Inferior parietal cortex (tissue), 1 donor: ENCODE measurements around the gene PTPRS.
A peak's percentile ranks its signal among the peaks of the same experiment; 100 is the strongest.

Experiments
- DNase-seq: peaks from one replicate; pipeline ENCODE4 v3.0.0-alpha.2; 2016; ENCODE audit errors: extremely low spot score

Gene PTPRS

DNA sequence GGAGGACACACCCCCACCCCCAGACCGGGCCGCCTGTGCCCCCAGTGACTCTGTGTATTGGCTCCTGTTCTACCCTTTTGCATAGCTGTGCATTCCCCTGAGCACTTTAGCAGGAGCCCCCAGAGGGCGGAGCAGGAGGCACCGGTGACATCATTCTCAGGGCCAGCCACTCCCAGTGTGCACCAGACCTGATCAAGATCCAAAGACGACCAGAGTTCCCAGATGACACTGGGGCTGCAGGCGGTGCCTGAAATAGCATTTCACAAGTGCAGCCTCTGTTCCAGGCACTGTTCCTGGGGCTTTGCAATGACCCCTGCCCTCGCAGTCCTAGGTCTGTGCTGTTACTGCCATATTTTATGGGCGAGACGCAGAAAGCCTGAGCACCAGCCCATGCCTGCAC, 14.5 kb upstream of the PTPRS start:
- no peak for DNase-seq

DNA sequence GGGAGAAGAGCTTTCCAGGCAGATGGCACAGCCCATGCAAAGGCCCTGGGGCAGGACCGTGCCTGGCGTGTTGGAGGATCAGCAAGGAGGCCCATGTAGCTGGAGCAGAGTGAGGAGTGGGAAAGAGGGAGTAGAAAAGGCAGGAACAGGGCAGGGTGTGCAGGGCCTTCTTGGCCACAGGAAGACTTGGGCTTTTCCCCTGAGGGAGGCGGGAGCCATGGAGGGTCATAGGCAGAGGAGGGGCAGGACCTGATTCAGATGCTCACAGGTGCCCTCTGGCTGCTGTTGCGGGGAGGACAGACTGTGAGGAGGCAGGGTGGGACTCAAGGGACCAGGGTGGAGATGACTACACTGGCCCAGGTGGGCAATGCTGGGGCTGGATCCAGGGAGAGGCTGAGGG, 13.8 kb upstream of the PTPRS start:
- no peak for DNase-seq

DNA sequence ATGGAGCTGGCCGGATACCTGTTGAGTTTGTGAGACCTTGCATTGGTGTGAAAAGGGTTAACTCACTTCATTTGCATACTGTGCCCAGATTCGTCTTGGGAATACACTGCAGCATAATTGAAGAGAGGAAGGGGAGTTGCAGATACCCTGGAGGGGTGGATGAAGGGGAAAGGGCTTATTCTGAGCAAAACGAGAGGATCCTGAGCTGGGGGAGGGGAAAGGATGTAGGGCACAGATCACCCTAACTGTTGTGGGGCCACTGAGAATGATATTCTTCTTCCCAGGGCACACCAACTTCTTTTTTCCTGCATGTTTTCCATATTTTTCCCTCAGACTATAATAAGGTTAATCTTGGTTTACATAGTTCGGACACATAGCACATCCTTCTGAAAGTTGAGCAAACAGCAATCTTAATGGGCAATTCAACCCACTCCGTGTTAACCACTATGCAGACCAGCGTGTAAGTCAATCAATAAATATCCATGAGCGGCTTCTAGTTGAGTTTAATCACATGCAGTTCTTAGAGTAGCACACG, 11.7 kb upstream of the PTPRS start:
- no peak for DNase-seq

DNA sequence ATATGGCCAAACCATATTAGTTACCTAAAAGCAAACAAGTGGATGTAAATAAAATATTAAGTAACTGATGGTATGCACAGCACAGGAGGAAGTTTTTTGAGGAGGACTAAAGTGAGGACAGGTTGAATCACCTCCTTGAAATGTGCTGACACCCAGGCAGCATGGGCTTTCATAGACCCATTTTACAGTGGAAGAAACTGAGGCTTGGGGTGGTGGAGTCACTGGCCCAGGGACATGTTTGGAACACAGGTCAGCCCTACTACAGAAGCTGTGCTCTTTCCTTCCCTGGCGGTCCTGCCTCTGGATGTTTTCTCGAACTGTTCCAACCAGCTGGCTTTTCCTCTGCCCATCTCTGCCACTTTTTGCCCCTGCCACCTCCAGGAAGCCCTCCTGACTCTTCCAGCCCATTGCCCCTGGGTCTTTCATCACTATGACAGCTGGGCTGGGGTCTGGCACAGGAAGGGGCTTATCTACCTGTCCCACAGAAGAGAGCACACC, 11.2 kb upstream of the PTPRS start:
- no peak for DNase-seq

DNA sequence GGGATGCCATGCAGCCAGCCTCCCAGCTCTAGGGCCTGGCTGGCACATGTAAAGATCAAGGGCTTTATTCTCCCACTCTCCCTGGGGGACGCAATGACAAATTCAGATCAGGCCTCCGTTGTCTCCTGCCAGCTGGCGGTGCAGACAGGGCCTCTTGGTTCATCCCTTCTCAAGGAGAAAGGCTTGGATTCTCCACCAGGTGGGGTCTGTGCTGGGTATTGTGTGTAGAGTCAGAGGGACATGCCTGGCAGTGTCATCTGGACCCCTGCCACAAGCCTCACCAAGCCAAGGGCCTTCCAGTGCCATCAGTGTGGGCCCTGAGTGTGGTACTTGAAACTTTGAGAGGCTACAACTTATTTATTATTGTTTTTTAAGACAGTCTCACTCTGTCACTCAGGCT, 8.4 kb upstream of the PTPRS start:
- DNase-seq = no peak

DNA sequence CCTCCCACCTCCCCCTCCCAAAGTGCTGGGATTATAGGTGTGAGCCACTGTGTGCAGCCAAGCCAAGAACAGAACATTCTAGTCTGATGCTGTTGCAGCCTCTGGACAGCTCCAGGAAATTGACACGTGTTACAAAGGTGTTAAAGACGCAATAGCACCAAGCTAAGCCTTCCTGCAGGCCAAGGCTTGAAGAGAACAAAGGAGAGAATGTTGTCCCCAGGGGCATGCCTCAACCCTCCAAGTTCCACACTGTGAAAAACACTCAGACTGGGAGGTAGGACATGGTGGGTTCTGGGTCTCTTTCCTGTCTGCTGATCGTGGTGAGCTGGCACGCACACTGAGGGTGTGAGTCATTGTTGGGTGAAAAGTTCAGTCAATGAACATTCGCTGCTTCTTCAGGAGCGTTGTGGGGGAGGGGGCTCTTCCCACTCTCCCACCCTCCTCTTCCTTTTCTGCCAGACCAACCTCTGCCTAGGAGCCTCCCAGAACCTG, 5.3 kb upstream of the PTPRS start:
- no peak for DNase-seq

DNA sequence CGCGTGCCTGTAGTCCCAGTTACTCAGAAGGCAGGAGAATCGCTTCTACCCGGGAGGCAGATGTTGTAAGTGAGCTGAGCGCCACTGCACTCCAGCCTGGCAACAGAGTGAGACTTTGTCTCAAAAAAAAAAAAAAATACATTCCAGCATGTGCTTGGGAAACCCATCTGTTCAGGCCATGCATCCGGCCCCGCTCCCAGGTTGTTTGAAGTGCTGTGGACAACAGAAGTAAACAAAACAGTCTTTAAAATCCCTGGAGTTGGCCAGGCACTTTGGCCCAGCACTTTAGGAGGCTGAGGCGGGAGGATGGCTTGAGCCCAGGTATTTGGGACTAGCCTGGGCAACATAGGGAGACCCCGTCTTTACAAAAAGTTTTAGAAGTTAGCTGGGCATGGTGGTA, 3.2 kb upstream of the PTPRS start:
- DNase-seq = no peak

DNA sequence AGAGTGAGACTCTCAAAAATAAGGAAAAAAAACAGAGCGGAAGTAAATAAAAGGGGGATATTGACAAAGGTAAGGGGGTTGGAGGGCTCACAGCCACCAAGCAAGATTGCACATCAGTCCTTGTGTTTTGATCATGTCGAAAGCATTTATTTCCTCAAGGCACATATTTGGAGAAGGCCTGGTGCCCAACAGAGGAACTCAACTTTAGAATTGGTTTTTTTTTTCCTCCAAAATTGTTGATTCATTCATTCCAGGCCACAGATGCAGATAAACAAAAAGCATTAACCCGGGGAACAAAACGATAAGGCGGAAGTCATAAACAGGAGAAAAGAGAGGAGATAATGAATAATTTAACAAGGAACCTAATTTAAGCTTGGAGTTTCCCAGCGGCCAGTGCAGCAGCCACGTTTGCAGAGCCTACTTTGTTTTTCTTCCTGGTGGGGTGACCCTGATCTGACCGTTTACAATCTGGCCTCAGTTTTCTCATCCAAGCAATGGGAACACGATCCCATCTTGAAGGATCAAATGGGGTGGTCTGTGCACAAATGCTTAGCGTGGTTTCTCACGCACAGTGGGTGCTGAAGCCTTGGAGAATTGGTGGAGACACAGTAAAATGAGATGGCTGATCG, 2.1 kb upstream of the PTPRS start:
- DNase-seq = no peak

DNA sequence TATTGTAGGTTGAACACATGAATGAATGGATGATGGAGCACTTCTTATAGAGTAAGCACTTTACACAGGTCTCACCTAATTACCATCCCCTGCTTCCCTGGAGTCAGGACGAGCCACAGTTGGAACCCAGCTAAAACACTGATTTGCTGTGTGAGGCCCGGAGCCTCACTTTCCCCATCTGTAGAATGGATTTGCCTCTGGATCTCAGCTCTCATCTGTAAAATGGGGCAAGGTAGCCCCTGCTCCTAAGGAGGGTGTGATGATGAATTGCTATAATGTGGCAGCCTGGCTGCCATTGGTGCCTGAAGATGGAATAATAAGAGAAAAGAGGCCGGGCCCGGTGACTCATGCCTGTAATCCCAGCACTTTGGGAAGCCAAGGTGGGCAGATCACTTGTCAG, 1.4 kb upstream of the PTPRS start:
- no peak for DNase-seq

DNA sequence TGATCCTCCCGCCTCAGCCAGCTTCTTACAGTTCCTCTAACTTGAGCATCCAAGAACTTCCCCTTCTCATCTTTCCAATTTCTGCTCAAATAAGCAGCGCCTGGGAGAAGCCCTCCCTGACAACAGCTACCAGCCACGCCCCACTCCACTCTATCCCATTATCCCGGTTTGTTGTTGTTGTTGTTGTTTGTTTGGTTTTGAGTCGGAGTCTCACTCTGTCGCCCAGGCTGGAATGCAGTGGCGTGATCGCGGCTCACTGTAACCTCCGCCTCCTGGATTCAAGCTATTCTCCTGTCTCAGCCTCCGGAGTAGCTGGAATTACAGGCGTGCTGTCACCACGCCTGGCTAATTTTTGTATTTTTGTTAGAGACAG, 822 bp upstream of the PTPRS start:
- DNase-seq = no peak

DNA sequence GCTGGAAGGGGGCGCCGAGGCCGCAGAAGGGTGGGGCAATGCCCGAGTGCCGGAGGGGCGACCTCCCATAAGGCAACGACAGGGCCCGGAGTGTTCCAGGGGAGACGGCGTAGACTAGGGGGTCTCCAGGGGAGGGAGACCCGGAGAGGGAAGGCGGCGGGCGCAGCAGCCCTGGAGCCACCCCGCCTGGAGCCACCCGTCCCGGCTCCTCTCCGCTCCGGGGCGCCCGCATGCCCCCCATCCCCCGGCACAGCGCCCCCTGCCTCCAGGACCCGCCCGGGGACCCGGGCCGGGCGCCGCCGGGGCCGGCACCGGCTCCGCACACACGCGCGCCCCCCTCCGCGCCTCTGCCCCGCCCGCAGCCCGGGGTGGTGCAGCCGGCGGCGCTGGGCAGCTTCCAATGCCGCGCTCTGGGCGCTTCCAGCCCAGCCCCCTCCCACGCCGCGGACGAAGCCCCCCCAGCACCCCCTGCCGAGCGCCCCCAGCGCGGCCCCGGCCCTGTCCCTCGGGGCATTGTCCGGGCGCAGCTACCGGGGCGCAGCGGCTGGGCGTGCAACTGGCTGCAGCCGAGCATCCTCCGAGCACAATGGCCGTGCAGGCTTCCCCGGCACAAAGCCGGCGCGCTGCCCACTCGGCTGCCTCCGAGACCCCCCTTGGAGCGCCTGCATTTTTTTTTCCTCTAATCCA, 519 bp downstream of the PTPRS start:
- DNase-seq = no peak

DNA sequence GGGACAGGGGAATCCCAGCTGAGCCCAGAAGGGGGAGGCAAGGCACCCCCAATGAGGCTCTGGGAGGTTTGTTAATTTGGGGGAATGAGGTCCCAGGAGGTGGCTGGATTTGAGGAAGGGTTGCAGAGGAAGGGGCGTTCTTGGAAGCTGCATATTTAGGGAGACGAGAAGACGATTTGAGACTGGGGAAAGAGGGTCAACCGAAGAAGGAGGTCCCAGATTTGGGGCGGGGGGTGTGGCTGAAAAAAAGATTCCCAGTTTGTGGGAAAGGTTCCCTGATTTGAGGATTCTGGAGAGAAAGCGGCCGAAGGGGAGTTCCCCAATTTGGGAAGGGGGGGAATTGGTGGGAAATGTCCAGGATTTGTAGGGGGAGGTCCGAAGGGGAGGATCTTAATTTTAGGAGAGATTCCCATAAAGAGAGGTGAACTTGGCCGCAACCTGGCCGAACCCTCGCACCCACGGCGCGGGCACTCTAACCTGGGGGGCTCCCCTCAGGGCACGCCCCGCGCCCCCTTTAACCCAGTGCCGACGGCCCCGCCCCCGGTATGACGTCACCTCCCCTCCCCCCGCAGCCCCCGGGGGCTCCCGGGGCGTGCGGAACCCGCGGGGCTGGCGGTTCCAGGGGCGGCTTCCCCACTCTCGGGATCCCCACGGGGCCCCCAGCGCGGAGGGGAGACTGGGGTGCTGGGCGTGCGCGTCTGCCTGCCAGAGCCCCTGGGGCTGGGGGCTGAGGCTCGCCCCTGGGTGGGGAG, 1.2 kb downstream of the PTPRS start:
- DNase-seq = no peak

DNA sequence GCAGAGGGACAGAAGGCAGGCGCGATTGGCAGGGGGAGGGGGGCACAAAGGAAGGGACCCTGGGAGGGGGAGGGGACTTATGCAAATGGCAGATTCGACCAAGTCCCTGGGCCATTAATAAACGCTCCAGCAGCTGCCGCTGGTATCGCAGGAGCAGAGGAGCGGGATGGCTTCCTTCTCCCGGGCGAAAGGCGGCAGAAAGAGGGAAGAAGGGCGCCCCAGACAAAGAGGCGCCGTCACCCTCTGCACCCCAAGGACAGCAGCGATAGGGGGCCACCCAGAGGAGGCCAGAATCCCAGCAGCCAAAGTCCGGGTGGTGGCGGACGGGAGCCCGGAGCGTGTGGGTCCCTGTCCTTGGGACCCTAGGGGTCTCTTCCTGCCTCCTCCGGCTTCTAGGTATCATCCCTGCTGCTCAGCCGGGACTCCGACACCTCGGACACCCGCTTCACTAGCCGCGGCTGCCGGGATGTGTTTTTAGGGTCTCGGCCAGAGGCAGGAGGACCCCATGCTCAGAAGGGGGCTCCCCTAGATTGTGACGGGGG, 1.9 kb downstream of the PTPRS start:
- DNase-seq = peak; percentile 40

DNA sequence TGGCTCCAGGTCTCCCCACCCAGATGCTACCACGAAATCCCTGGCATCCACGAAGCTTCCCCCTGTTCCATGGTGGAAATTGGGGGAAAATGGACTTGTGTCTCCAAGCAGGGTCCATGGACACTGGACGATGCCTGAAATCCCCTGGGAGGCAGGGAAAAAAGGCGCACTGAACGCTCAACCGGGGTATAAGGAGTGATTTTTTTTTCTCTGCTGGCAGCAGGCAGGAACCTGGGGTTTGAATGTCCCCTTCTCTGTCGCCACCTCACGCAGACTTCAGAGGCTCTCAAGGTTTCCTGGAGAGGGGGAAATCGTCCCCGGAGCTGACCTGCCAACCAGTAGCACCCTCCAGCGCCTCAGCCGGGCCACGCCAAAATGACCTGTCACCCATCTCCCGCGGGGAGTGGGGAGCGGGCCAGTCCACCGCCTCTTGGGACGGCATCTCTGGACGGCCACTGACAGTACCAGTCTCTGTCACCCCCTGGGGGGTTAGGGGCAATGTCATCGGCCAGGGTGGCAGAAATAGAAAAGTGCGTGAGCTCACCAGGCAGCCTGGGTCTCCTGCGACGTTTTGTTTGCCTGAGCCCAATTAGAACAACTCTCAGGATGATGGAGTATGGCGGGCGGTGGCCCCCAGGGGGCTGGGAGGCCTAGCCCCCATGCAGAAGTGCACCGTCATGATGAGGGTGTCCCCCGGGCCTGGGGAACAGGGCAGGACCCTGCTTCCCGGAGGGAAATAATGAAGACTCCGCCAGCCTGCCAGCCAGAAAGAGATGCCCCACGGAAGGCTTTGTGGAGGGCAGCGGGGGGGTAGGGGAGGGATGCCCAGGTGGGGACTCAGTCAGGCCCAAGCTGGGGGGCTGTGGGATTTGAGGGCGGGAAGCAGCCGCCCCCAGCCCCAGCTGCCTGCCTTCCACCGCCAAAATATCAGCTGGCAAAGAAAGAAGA, 2.6 kb downstream of the PTPRS start:
- no peak for DNase-seq

DNA sequence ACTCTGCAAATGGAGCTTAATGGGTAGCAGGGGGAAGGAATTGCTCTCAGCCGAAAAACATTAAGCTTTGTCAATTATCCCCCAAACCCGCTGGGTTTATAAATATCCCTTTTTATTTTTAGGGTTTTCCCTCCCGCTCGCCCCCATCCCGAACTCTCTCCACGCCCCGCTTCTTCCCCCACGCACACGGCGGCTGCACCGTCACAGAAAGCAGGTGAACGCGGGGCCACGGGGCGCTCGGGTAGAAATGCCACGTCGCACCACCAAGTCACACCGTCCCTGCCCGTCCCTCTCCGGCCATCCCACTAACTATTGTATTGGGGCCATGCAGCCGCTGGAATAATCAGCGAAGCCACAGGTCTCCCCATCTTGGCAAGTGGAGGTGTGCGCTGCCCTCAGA, 3.5 kb downstream of the PTPRS start:
- no peak for DNase-seq

DNA sequence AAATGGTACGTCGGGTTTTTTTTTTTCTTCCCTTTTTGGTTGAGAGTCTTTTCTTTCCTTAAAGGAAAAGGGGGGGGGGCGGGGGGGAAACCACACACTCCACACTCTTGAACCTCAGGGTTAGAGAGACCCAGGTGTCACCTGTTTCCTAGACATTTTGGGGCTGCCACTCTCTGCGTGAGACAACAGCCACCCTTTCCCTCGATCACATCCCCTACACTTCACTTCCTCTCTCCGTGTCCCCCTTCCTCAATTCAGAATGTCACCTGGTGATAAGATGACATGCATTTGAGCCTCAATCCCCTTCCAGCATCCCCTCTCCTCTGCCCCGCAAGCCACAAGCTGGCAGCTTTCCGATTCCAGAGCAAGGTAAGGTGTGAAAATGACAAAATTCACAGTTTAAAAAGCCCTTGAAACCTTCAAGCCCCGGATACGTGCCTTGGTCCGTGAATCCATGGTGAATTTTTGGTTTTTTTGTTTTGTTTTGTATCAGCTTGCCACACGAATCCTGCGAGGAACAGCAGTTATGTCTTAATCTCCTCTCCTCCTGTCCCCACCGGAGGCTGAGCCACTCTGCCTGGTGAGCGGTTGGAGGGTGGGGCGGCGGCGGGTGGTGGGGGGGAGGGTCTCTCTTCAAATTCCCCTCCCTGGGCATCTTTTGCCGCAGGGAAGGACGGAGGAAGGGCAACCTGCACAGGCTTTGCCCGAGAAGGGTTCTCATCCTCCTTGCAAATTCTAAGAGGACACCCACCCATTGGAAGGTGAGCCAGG, 4.2 kb downstream of the PTPRS start:
- no peak for DNase-seq

DNA sequence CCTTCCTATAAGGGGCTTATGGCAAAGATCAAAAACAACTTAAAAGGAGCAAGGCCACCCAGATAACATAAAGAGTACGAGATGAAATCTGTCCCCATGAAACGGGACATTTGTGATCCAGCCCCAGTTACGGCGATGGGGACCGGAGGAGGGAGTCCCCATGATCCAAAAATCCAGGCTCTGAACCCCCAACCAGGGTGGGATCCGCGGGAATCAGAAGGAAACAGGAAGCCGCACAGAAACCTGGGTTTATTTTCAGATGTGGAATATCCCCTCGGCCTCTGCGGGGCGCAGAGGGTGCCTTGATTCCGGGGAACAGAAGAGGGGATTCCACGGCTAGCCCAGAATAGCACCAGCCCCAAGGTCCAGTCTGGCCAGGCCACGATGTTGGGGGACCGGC, 5.0 kb downstream of the PTPRS start:
- DNase-seq = no peak

DNA sequence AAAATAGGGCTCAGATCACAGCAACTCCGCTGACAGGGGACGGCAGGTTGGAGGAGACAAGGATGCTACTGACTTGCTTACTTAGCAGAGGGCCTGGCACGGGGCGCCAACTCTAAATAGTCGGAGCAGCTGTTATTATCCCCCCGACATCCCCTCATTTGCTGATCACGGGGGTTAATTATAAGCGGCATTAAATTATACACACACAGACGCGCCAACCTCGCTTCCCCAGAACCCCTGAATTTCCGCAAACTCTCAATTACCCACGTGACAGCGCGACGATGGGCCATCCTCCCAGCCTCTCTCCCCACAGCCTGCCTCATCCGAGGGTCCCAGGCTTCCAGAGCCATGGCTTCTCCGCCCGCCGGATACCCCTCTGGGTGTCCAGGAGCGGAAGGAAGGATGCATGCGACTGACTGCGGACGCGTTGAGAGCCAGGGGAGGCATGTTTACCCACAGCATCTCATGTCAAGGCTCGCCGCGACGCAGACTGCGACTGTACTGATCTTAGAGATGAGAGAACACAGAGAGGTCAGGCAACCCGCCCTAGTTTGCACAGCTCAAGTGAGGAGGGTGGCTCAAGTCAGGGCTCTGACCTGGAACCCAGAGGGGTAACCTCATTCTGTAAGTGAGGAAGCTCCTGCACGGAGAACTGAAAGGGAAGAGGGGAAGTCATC, 5.7 kb downstream of the PTPRS start:
- DNase-seq = no peak

DNA sequence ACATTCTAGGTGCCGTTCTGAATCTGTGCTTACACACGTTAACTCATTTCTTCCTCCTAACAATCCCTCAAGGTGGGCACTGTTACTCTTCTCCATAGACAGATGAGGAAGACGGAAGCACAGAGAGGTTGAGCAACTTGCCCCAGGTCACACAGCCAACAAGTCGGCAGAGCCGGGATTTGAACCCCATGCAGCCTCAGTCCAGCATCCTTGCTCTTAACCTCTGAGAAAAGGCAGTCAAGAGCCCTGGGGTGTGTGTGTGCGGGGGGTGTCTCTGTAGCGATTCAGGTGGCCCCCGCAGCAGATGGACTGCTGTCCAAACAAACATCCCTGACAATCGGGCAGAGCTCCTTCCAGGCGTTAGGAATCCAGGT, 6.3 kb downstream of the PTPRS start:
- no peak for DNase-seq
